ENCODE measurements around the gene XYLT1.

GRCh38 chr16:17106243-17106791, 364.4 kb downstream of the XYLT1 start:
- TF ChIP-seq EZH2 (IDR thresholded peaks at IDR 0.05; ENCODE audit: low read length) (no peak), CTCF (optimal IDR thresholded peaks at IDR 0.05 in 1 of 3, IDR thresholded peaks at IDR 0.05 in 1 of 3, conservative IDR thresholded peaks at IDR 0.05 in 1 of 3; ENCODE audit: extremely low read depth in 1 of 3, insufficient read depth in 2 of 3, low read length in 3 of 3) (no peak)
